Ovary (tissue), 9 donors: Measurements from ENCODE around the gene RSPO3. TPM values are rescaled to one million over a fixed set of nuclear protein-coding genes. Genes with fewer than 3 reads are reported as not detected.

ENCODE experiments used
- DNase-seq, 5 donors: peaks; one replicate each; pipeline ENCODE4 v3.0.0-alpha.2; 2019 to 2020
- H3K27ac ChIP-seq, 2 donors: fragments of 200-600 bp; one replicate each; pipeline versions ENCODE4 v1.5.1 to v1.8.0; 2019 to 2022
- H3K27me3 ChIP-seq: fragments of 200-600 bp; one replicate; pipeline ENCODE4 v1.8.0; 2022
- H3K36me3 ChIP-seq: fragments of 200-600 bp; sonication (generic); one replicate; pipeline ENCODE4 v1.5.1; 2019
- H3K4me1 ChIP-seq: one replicate; pipeline ENCODE4 v1.8.1; 2013; ENCODE audit warnings: mild to moderate bottlenecking, moderate library complexity; ENCODE audit not compliant: insufficient read depth
- H3K4me3 ChIP-seq: fragments of 200-600 bp; sonication (generic); one replicate; pipeline ENCODE4 v1.5.1; 2017
- H3K9me3 ChIP-seq, 2 donors: fragments of 200-600 bp in 1 of 2; sonication (generic) in 1 of 2; one replicate each; pipeline versions ENCODE4 v1.5.1 to v1.8.1; 2013 to 2019; ENCODE audit warnings: mild to moderate bottlenecking in 1 of 2, moderate library complexity in 1 of 2
- EP300 ChIP-seq: sonication (generic); formaldehyde crosslinking; IDR thresholded peaks from one replicate; pipeline ENCODE4 v1.6.1; 2017; ENCODE audit warnings: antibody characterized with exemption
- POLR2A ChIP-seq: fragments of 450-650 bp; IDR thresholded peaks from one replicate; pipeline ENCODE4 v1.6.1; 2017; ENCODE audit warnings: antibody characterized with exemption, mild to moderate bottlenecking, moderate library complexity
- WGBS, 3 donors: extraction: QIAGEN DNeasy Blood & Tissue Kit in 1 of 3; methylation state at CpG; one replicate each; pipeline versions ENCODE4 v1.1.5 to v1.1.7; 2013 to 2017; 5-methylcytosine and 5-hydroxymethylcytosine counted together
- intact Hi-C, 4 donors: fragments of 100-400 bp; cut with DNase I; formaldehyde crosslinking; loops; one replicate each; pipeline versions ENCODE4 v1.11.0 to v1.15.1; 2022 to 2023
- polyA plus RNA-seq, 2 donors: library from polyadenylated mRNA; stranded (reverse); fragments of 200-250 nt in 1 of 2; fragments of 350-450 nt in 1 of 2; fragmentation: Illumina TruSeq in 1 of 2; extraction: RNeasy Lipid Tissue Mini Kit (QIAGEN cat#74804) in 1 of 2; gene quantifications; one replicate each; pipeline ENCODE4 v1.2.3, GENCODE V29; 2013 to 2014
- total RNA-seq, 7 donors: library from RNA; depleted of rRNA in 2 of 7; stranded (reverse); fragments of >200 nt in 2 of 7; fragmentation: NEBNext Ultra II Directional in 3 of 7; extraction: Animal tissue kit (Norgen Biotek cat#: 25700) in 3 of 7; gene quantifications; one replicate each; pipeline versions ENCODE4 v1.1.0 to v1.2.4, GENCODE V29; 2016 to 2023
- TF ChIP-seq, protein P1 (sequence below), 3 donors: fragments of 450-650 bp in 2 of 3; fragments of 200-600 bp in 1 of 3; IDR thresholded peaks; one replicate each; pipeline versions ENCODE4 v1.5.1 to v1.8.0; 2016 to 2022; ENCODE audit warnings: antibody characterized with exemption in 3 of 3, mild to moderate bottlenecking in 1 of 3
- donor health status: DM: no; HTN: no; CAD: no; lungs with moderate emphysema.
- donor health status: DM: no; HTN: no; CAD: no.
- donor health status: Bipolar disorder and iron deficiency.
- donor health status: DM: yes; HTN: yes; CAD: no.
- donor health status: DM: no; HTN: no; CAD: no.
- donor health status: DM: yes; HTN: yes; CAD: no.

RSPO3 gene
- total and polyA plus RNA-seq, 9 donors = 0.12 to 35.9 (median 1.6) TPM; not detected in 1

DNA sequence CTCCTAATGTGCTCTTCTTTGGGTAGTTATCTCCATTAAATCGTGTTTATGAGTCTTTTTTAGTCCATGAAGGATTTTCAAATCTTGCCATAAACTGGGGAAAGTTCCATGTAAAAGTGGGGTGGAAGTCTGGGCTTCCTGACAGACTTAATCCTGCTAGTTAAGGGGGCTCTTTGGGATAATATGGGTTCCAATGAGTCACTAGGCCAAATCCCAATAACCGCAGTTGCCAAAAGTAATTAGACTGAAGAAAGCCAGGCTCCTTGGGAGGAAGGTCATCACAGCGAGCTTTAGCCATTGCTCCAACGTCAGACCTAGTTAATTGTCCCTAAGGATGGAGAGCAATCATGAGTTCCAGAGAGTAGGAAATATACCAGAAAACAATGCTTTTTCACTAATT is 10.8 kb downstream of the RSPO3 start:
- no peaks in the 10 kb centered on the region for H3K36me3 ChIP-seq
- H3K27ac ChIP-seq = no peak overlapping the region
- WGBS, 3 donors = 60 to 75% (median 68%) methylated on average over 4 of the region's 4 CpGs
- no peaks in the 10 kb centered on the region for H3K9me3 ChIP-seq
- TF ChIP-seq POLR2A (no peak), EP300 (no peak)
- TF ChIP-seq, protein P1, sequence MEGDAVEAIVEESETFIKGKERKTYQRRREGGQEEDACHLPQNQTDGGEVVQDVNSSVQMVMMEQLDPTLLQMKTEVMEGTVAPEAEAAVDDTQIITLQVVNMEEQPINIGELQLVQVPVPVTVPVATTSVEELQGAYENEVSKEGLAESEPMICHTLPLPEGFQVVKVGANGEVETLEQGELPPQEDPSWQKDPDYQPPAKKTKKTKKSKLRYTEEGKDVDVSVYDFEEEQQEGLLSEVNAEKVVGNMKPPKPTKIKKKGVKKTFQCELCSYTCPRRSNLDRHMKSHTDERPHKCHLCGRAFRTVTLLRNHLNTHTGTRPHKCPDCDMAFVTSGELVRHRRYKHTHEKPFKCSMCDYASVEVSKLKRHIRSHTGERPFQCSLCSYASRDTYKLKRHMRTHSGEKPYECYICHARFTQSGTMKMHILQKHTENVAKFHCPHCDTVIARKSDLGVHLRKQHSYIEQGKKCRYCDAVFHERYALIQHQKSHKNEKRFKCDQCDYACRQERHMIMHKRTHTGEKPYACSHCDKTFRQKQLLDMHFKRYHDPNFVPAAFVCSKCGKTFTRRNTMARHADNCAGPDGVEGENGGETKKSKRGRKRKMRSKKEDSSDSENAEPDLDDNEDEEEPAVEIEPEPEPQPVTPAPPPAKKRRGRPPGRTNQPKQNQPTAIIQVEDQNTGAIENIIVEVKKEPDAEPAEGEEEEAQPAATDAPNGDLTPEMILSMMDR (IDR thresholded peaks at IDR 0.05) = no peak
- H3K4me3 ChIP-seq = no peak overlapping the region
- H3K4me1 ChIP-seq = no peaks in the 10 kb centered on the region
- H3K27me3 ChIP-seq = no peaks in the 10 kb centered on the region
- intact Hi-C loops = loop anchor here in 1 of 4 donors (10.0 kb wide), 1 partner anchor 1466 kb away; no protein-coding TSS in a partner anchor
- no peak for DNase-seq

DNA sequence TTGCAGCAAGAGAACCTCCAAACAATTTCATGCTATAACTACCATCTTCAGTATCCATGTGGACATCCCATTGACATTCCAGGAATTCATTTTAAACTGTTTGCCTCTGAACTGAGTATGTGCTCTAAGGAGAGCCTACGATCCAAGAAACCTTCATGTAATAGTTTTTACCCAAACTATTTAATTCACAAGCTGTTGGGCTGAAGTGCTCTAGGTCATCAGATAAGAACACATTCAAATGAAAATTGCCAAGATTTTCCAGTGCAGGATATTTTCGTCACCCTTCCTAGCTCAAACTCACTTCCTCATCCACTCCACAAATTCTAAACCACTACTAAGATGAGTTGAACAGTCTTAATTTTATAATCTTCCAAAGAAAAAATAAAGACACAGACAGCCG is 12.8 kb downstream of the RSPO3 start:
- no peaks in the 10 kb centered on the region for H3K36me3 ChIP-seq
- no peak overlapping the region for H3K4me3 ChIP-seq
- no peaks in the 10 kb centered on the region for H3K9me3 ChIP-seq
- H3K27ac ChIP-seq = no peak overlapping the region
- TF ChIP-seq, protein P1 (IDR thresholded peaks at IDR 0.05) = no peak
- TF ChIP-seq EP300 (no peak), POLR2A (no peak)
- intact Hi-C loops = no loop called here
- WGBS, 3 donors = 12 to 37% (median 36%) methylated on average over 3 of the region's 3 CpGs
- no peaks in the 10 kb centered on the region for H3K4me1 ChIP-seq
- H3K27me3 ChIP-seq = no peaks in the 10 kb centered on the region
- DNase-seq = no peak

DNA sequence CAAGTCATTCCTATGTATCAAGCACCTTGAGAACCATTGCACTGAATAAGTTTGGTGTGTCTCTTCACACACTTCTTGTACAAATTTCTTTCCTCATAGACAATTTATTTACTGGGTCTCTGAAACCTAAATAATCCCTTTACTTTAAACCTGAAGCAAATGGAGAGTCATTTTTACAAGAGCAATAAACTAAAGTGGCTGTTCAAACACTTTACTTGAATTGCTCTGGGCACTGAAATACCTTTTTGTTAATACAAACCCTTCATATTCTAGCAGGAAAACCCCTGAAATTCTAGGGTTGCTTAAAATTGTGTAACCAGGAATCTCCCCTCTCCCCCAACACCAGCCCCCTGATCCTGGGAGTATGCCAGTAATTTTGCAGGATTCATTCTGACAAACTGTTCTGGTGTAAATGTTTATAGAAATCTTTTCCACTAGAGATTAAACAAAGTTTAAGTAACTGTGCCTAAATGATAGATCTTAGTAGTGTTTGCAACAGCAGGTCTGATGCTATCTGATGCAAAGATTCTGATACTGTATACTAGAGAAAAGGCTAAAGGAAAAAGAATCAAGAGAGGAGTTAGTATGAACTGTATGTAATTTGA is 13.4 kb downstream of the RSPO3 start:
- Histone ChIP-seq H3K27me3 (no peaks in the 10 kb centered on the region), H3K4me3 (no peak overlapping the region), H3K4me1 (no peaks in the 10 kb centered on the region)

DNA sequence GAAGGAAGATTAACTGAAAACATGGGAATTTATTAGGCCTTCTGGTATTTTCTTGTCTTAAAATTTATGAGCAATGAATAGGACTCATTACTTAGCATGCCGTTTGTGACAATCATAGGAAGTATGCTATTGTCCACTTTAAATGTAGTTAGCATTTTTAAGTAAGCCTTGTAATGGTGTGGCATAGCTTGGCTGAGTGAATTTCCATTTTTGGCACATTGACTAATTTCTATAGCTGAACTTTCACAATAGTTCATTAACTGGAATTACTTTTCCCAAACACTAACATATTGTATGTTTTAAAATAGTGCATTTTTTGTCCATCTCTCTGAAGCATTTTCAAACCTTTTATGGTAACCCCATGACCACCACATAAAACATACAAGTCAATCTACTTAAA is 15.7 kb downstream of the RSPO3 start:
- Histone ChIP-seq H3K4me1 (no peaks in the 10 kb centered on the region), H3K27ac (no peak overlapping the region), H3K9me3 (no peaks in the 10 kb centered on the region), H3K4me3 (no peak overlapping the region), H3K36me3 (no peaks in the 10 kb centered on the region), H3K27me3 (no peaks in the 10 kb centered on the region)
- DNase-seq = no peak
- WGBS, 3 donors = 59 to 80% (median 73%) methylated on average over 1 of the region's 1 CpG
- intact Hi-C loops = no loop called here
- TF ChIP-seq, protein P1 (IDR thresholded peaks at IDR 0.05) = no peak

More for the DNA sequence above, 13.4 kb downstream of the RSPO3 start:
- Histone ChIP-seq H3K9me3 (no peaks in the 10 kb centered on the region), H3K36me3 (no peaks in the 10 kb centered on the region), H3K27ac (no peak overlapping the region)
- no peak for DNase-seq
- TF ChIP-seq, protein P1 (IDR thresholded peaks at IDR 0.05) = no peak
- TF ChIP-seq POLR2A = no peak
- no peak for TF ChIP-seq EP300
- intact Hi-C loops = no loop called here
